AG04450 (cell line): Measurements from ENCODE around the gene NMU. TPM values are rescaled to one million over a fixed set of nuclear protein-coding genes. Genes with fewer than 3 reads are reported as not detected.

Experiments used
- CTCF ChIA-PET: fragments of 300-600, 350-600 bp; formaldehyde crosslinking; extraction: SDS; loops from one replicate; lab custom pipeline; 2022; ENCODE audit warnings: antibody characterized with exemption, inconsistent platforms; lab: Charles Lee
- POLR2A ChIA-PET: fragments of 350-600 bp; formaldehyde crosslinking; extraction: SDS; loops from one replicate; lab custom pipeline; 2021; ENCODE audit warnings: antibody characterized with exemption, inconsistent platforms; lab: Yijun Ruan, JAX
- DNase-seq: peaks from one replicate; pipeline ENCODE4 v3.0.0-alpha.2; 2011; ENCODE audit warnings: low read depth, low spot score
- H3K27ac ChIP-seq: one replicate; pipeline ENCODE4 v1.5.1; 2012; ENCODE audit warnings: low read depth, low read length, control low read depth
- H3K27me3 ChIP-seq: one replicate; pipeline ENCODE4 v1.6.0; 2012; ENCODE audit warnings: low read length; ENCODE audit not compliant: control insufficient read depth, insufficient read depth
- H3K4me3 ChIP-seq: 2 replicates; pipeline ENCODE4 v1.5.1; 2011; ENCODE audit warnings: mild to moderate bottlenecking, low read depth, low read length, control low read depth
- H3K9me3 ChIP-seq: 2 replicates; pipeline ENCODE4 v1.5.1; 2012; ENCODE audit warnings: low read length; ENCODE audit not compliant: control insufficient read depth, insufficient read depth
- CTCF ChIP-seq: IDR thresholded peaks from 2 replicates; pipeline ENCODE4 v1.5.1; 2011; ENCODE audit warnings: low read depth, low read length, control low read depth, inconsistent platforms
- polyA plus RNA-seq: library from polyadenylated mRNA; depleted of rRNA; stranded (reverse); fragments of >200 nt; gene quantifications from 2 replicates; pipeline ENCODE4 v1.2.3, GENCODE V29; 2011

Gene NMU
- polyA plus RNA-seq, 1 experiment, result not detected

- ChIA-PET POLR2A (no interaction called here), CTCF (no interaction called here)
- no peak overlapping the region for H3K27ac ChIP-seq
- H3K4me3 ChIP-seq, result no peak overlapping the region
- DNase-seq, result no peak
- TF ChIP-seq CTCF, result no peak
- no peaks in the 10 kb centered on the region for H3K9me3 ChIP-seq
- no peaks in the 10 kb centered on the region for H3K27me3 ChIP-seq
Observed at GRCh38 chr4:55650483-55650882, 14.4 kb upstream of the NMU start.

GRCh38 chr4:55637272-55637820, 1.2 kb upstream of the NMU start:
- H3K27me3 ChIP-seq, result peaks cover 29% of the 10 kb centered on the region
- DNase-seq, result no peak
- ChIA-PET CTCF (interaction anchor here (0.6 to 1.2 kb wide), 3 partner anchors 8 to 183 kb away, joined by 3 to 5 read pairs (median 3); no protein-coding TSS in a partner anchor), POLR2A (interaction anchor here (0.6 kb wide), 1 partner anchor 479 kb away, joined by 3 read pairs; no protein-coding TSS in a partner anchor)
- no peak for TF ChIP-seq CTCF
- H3K27ac ChIP-seq, result no peak overlapping the region
- no peaks in the 10 kb centered on the region for H3K9me3 ChIP-seq
- no peak overlapping the region for H3K4me3 ChIP-seq

GRCh38 chr4:55636656-55636999, 530 bp upstream of the NMU start:
- H3K27me3 ChIP-seq, result peaks cover 29% of the 10 kb centered on the region
- ChIA-PET CTCF (interaction anchor here (1.2 kb wide), 1 partner anchor 8 kb away, joined by 3 read pairs; no protein-coding TSS in a partner anchor), POLR2A (no interaction called here)
- no peak for TF ChIP-seq CTCF
- H3K4me3 ChIP-seq, result no peak overlapping the region
- H3K27ac ChIP-seq, result no peak overlapping the region
- no peaks in the 10 kb centered on the region for H3K9me3 ChIP-seq
- no peak for DNase-seq

- no peak for TF ChIP-seq CTCF
- H3K4me3 ChIP-seq, result no peak overlapping the region
- H3K27me3 ChIP-seq, result peaks cover 29% of the 10 kb centered on the region
- POLR2A ChIA-PET, result interaction anchor here (0.5 to 0.6 kb wide), 2 partner anchors 93 to 376 kb away, joined by 3 to 9 read pairs; no protein-coding TSS in a partner anchor
- CTCF ChIA-PET, result interaction anchor here (1.1 kb wide), 1 partner anchor 81 kb away, joined by 4 read pairs; no protein-coding TSS in a partner anchor
- H3K9me3 ChIP-seq, result no peaks in the 10 kb centered on the region
- H3K27ac ChIP-seq, result no peak overlapping the region
- DNase-seq, result no peak
Observed at GRCh38 chr4:55635282-55635681, 816 bp downstream of the NMU start.

GRCh38 chr4:55634417-55635128, 1.5 kb downstream of the NMU start:
- CTCF ChIA-PET, result interaction anchor here (1.1 kb wide), 1 partner anchor 80 kb away, joined by 4 read pairs; no protein-coding TSS in a partner anchor
- Histone ChIP-seq H3K4me3 (no peak overlapping the region), H3K9me3 (no peaks in the 10 kb centered on the region), H3K27me3 (peaks cover 29% of the 10 kb centered on the region), H3K27ac (no peak overlapping the region)
- POLR2A ChIA-PET, result interaction anchor here (0.5 to 0.6 kb wide), 2 partner anchors 94 to 377 kb away, joined by 3 to 9 read pairs; no protein-coding TSS in a partner anchor
- no peak for TF ChIP-seq CTCF
- no peak for DNase-seq
